ENCODE results near the gene TIMP2.

The TIMP2 gene

GRCh38 chr17:78842881-78843565 lies 82.2 kb downstream of the TIMP2 start:
- DNase-seq (ENCODE audit: low read depth), result peak; percentile 53
- TF ChIP-seq, protein P1, sequence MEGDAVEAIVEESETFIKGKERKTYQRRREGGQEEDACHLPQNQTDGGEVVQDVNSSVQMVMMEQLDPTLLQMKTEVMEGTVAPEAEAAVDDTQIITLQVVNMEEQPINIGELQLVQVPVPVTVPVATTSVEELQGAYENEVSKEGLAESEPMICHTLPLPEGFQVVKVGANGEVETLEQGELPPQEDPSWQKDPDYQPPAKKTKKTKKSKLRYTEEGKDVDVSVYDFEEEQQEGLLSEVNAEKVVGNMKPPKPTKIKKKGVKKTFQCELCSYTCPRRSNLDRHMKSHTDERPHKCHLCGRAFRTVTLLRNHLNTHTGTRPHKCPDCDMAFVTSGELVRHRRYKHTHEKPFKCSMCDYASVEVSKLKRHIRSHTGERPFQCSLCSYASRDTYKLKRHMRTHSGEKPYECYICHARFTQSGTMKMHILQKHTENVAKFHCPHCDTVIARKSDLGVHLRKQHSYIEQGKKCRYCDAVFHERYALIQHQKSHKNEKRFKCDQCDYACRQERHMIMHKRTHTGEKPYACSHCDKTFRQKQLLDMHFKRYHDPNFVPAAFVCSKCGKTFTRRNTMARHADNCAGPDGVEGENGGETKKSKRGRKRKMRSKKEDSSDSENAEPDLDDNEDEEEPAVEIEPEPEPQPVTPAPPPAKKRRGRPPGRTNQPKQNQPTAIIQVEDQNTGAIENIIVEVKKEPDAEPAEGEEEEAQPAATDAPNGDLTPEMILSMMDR (IDR thresholded peaks at IDR 0.05; ENCODE audit: low read length, missing control alignments), result peak; percentile 64
- no peak overlapping the region for H3K4me3 ChIP-seq (replicated peaks; ENCODE audit: low read depth, low read length)

DNA sequence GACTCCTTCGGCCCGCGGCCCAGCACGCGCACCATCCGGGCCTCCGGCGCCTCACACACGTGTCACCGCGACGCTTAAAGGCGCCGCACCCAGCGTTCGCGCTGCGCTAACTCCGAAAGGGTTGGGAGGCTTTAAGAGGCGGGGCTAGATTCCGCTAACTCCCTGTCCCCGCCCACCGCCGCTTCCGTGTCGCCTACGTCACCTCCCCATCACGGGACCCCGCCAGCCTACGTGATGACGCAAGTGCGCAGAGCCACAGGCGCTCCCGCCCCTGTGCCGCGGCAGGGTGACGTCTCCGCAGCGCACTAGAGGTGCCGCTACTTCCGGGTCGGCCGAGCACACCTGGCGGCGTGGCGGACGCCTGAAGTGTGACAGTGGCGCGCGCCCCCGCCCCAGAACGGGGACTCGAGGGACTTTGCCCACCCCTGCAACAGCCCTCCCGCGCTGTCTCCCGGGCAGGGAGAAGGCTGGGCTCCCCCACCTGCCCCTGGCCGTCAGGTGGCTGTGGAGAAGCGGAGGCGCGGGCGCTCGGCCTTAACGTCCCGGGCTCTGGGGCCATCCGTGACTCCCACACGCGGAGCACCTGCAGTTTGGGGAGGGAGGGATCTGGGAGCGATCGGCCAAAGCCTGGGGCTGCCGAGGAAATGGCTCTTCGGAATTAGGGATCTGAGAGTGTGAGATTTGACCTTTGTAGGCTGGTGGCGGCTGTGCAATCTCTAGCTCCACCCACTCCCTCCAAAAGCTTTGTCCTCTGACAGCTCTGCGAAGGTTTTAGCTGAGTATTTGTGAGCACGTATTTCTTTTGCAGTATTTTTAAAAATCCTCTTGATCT lies 84.2 kb downstream of the TIMP2 start, which contains the start of gene USP36:
Gene USP36 (minus strand): TSS at position 35 of the 832 bp plus-strand sequence. CDS start 4,451 bp downstream, outside the sequence.
- TF ChIP-seq, protein P1 (IDR thresholded peaks at IDR 0.05; ENCODE audit: low read length, missing control alignments), result no peak
- peak within 1 kb of the TSS; percentile 79 for H3K4me3 ChIP-seq (replicated peaks; ENCODE audit: low read depth, low read length)
- peak; percentile 100 for DNase-seq (ENCODE audit: low read depth)

- no peak for DNase-seq (ENCODE audit: low read depth)
- TF ChIP-seq, protein P1 (IDR thresholded peaks at IDR 0.05; ENCODE audit: low read length, missing control alignments), result no peak
- H3K4me3 ChIP-seq (replicated peaks; ENCODE audit: low read depth, low read length), result peak overlapping the region; percentile 79
Measured at GRCh38 chr17:78840530-78840779, 84.7 kb downstream of the TIMP2 start.

DNA sequence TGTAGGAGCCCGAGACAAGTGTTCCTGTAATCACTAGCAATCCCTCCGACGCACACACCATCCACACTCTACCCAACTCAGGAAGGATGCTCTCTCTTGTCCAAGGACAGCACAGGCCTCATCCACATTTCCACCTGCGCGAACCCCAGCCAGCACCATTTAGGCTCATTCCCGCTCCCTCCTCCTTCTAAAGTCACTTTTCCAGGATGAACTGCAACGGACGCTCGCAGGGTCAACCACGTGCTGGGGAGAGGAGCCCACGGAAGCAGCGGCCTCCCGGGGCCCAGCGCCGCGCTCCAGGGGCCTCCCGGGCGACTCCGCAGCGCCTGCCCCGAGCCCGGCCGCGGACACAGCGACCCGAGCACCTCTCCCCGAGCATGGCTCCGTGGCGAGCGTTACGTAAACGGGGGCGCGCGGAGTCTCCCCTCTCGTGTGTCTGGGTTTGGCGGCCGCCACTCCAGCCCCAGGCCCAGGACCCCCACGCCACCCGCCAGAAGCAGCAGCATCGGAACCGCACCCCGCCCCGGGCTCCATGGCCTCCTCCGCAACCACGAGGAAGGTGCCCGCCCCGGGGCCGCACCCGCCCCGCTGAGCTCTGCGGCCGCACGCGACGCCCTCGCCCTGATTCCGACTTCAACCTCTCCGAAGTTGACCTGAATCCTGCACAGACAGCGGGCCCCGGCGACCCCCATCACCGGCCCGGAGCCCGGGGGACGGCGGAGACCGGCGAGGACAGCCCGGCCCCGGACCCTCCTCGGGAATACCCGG lies 85.2 kb downstream of the TIMP2 start:
- peak overlapping the region; percentile 79 for H3K4me3 ChIP-seq (replicated peaks; ENCODE audit: low read depth, low read length)
- DNase-seq (ENCODE audit: low read depth), result peak; percentile 72
- TF ChIP-seq, protein P1 (IDR thresholded peaks at IDR 0.05; ENCODE audit: low read length, missing control alignments), result no peak

DNA sequence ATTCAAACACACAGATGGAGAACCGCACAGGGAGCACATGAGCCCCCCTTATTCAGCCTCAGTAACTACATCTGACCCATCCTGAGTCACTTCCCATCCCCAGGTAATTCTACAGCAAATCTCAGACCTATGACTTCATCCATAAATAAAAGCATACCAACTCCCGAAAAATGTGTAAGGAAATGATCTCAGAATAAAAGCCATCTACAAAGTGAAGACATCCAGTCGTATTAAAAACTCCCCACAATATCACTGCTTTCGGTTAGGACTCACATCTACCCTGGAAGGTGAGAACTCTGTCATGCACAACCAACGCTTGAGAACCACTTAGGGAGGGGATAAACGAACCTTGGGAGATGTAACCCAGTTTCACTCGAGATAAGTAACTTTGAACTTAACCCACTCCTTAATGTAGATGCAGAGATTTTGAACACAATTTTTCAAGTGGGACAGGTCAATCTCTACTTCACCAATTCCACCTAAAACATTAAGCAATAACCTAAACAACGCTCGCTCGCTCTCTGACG lies 85.9 kb downstream of the TIMP2 start:
- peak overlapping the region; percentile 79 for H3K4me3 ChIP-seq (replicated peaks; ENCODE audit: low read depth, low read length)
- TF ChIP-seq, protein P1 (IDR thresholded peaks at IDR 0.05; ENCODE audit: low read length, missing control alignments), result no peak
- no peak for DNase-seq (ENCODE audit: low read depth)

GRCh38 chr17:78838574-78839005 lies 86.6 kb downstream of the TIMP2 start:
- H3K4me3 ChIP-seq (replicated peaks; ENCODE audit: low read depth, low read length), result peak overlapping the region; percentile 79
- TF ChIP-seq, protein P1 (IDR thresholded peaks at IDR 0.05; ENCODE audit: low read length, missing control alignments), result no peak
- DNase-seq (ENCODE audit: low read depth), result no peak

Data from fibroblast of pulmonary artery (primary cell).